OCI-LY1 (cell line): ENCODE data around the gene ZNF688.

ENCODE experiments used
- H2AFZ ChIP-seq: fragments of 200-600 bp; sonication (generic), shearing (Covaris generic); 2 replicates; pipeline ENCODE4 v1.6.0; 2014; ENCODE audit warnings: antibody characterized with exemption, mild to moderate bottlenecking, low read length
- H3F3A ChIP-seq: fragments of 200-600 bp; sonication (generic), shearing (Covaris generic); 2 replicates; pipeline ENCODE4 v1.6.0; 2014; ENCODE audit warnings: mild to moderate bottlenecking, antibody characterized with exemption, low read length, moderate library complexity; ENCODE audit not compliant: insufficient read depth
- H3K27ac ChIP-seq: fragments of 200-600 bp; sonication (generic); 2 replicates; pipeline ENCODE4 v1.5.1; 2014; ENCODE audit warnings: low read length, mixed run types, mild to moderate bottlenecking, low read depth; ENCODE audit not compliant: poor library complexity, severe bottlenecking
- H3K27me3 ChIP-seq: fragments of 200-600 bp; sonication (generic); 2 replicates; pipeline ENCODE4 v1.6.0; 2014; ENCODE audit warnings: antibody characterized with exemption, mild to moderate bottlenecking, low read length, moderate library complexity; ENCODE audit not compliant: insufficient read depth
- H3K36me3 ChIP-seq: fragments of 200-600 bp; sonication (generic); 2 replicates; pipeline ENCODE4 v1.6.1; 2014; ENCODE audit warnings: mild to moderate bottlenecking, antibody characterized with exemption, low read length, moderate library complexity, mixed read lengths; ENCODE audit not compliant: insufficient read depth
- H3K4me1 ChIP-seq: fragments of 200-600 bp; sonication (generic); 2 replicates; pipeline ENCODE4 v1.5.1; 2014; ENCODE audit warnings: mild to moderate bottlenecking, low read length, moderate library complexity; ENCODE audit not compliant: insufficient read depth, severe bottlenecking
- H3K4me2 ChIP-seq: fragments of 200-600 bp; sonication (generic), shearing (Covaris generic); 2 replicates; pipeline ENCODE4 v1.6.1; 2014; ENCODE audit warnings: low read length
- H3K4me3 ChIP-seq: fragments of 200-600 bp; sonication (generic); 2 replicates; pipeline ENCODE4 v1.5.1; 2014; ENCODE audit warnings: low read length, low read depth, mild to moderate bottlenecking, mixed read lengths; ENCODE audit not compliant: poor library complexity, severe bottlenecking
- H3K79me2 ChIP-seq: fragments of 200-600 bp; shearing (Covaris generic); 2 replicates; pipeline ENCODE4 v1.6.1; 2016; ENCODE audit warnings: mixed run types, low read length, mixed read lengths; ENCODE audit not compliant: insufficient read depth
- H3K9ac ChIP-seq: fragments of 200-600 bp; sonication (generic), shearing (Covaris generic); 2 replicates; pipeline ENCODE4 v1.6.1; 2014; ENCODE audit warnings: mild to moderate bottlenecking, low read length, mixed read lengths
- H3K9me2 ChIP-seq: fragments of 200-600 bp; sonication (generic), shearing (Covaris generic); 2 replicates; pipeline ENCODE4 v1.6.1; 2014; ENCODE audit warnings: low read depth, mild to moderate bottlenecking, low read length, mixed read lengths
- H3K9me3 ChIP-seq: fragments of 200-600 bp; shearing (Covaris generic); 2 replicates; pipeline ENCODE4 v1.6.1; 2014; ENCODE audit warnings: low read length, mixed read lengths
- H4K20me1 ChIP-seq: fragments of 200-600 bp; sonication (generic), shearing (Covaris generic); 2 replicates; pipeline ENCODE4 v1.6.0; 2016; ENCODE audit warnings: mild to moderate bottlenecking, low read length; ENCODE audit not compliant: insufficient read depth
- CTCF ChIP-seq: fragments of 200-600 bp; sonication (generic), shearing (Covaris generic); IDR thresholded peaks from 2 replicates; pipeline ENCODE4 v1.5.1; 2017; ENCODE audit warnings: mild to moderate bottlenecking, antibody characterized with exemption, low read length, moderate library complexity, mixed read lengths
- EZH2 ChIP-seq: fragments of 200-600 bp; sonication (generic), shearing (Covaris generic); IDR thresholded peaks from 2 replicates; pipeline ENCODE4 v1.8.0; 2017; ENCODE audit warnings: borderline replicate concordance, mixed run types, mild to moderate bottlenecking, antibody characterized with exemption, low read length, moderate library complexity, mixed read lengths

The ZNF688 gene

DNA sequence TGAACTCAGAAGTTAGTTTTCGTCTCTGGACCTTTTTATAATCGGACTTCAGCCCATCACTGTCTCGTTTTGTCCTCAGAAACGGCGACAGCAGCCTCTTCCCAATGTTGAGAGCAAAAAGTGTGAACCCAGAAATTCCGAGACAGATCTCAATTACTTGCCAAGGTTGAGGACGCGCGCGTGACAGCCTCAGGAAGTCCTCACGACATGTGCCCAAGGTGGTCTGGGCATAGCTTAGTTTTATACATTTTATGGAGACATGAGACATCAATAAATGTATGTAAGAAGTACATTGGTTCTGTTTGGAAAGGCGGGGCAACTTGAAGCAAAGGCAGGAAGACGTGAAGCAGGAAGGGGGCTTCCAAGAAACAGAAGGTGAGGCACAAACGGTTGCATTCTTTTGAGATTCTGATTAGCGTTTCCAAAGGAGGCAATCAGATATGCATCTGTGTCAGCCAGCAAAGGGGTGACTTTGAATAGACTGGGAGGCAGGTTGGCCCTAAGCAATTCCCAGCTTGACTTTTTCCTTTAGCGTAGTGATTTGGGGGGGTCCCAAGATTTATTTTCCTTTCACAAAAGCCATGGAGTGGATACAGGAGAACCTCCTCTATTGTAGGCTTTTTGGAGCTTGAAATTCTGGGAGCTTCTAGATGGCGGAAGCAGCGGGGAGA is 36.3 kb downstream of the ZNF688 start:
- Histone ChIP-seq H3K4me1 (peaks cover 31% of the 10 kb centered on the region), H3K27me3 (no peaks in the 10 kb centered on the region), H3K9ac (peak overlapping the region; percentile 94), H3F3A (0 out of 2 replicates have a peak, but pooled peaks cover 2% of the 10 kb centered on the region), H3K9me2 (no peaks in the 10 kb centered on the region), H2AFZ (no peak overlapping the region), H3K79me2 (no peaks in the 10 kb centered on the region), H3K4me3 (peak overlapping the region; percentile 73), H4K20me1 (no peaks in the 10 kb centered on the region), H3K9me3 (no peaks in the 10 kb centered on the region), H3K4me2 (peak overlapping the region; percentile 88), H3K36me3 (peaks cover 13% of the 10 kb centered on the region), H3K27ac (peak overlapping the region; percentile 83)
- TF ChIP-seq EZH2 (no peak), CTCF (no peak)

DNA sequence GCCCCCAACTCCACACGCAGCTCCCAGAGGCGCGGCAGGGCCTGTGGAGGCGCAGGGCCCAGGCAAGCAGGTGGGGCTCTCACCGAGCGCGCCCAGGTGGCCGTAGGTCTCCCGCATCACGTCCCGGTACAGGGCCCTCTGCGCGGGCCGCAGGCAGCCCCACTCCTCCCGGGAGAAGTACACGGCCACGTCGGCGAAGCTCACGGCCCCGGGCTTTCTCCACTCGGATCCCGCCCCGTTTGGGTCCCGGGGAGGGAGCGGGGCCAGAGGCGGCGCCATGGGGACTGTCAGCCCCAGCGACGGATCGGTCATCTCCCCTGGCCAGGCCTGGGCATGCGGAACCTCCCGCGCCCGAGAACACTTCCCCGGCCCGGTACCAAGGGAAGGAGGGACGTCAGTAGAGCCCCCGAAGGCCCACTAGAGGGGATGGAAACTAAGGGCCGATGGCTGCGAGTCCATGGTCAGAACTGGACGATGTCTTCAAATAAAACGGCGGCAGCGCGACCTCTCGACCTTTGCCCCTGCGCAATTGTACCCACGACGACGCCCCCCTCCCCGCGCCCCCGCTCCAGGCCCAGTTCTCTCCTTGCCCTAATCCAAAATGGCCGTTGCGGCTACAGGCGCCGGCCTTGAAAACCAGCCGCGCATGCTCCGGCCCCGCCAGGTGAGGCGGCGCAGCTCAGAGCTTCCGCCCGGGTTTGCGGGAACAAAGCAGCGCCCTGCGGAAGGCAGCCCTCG is 37.0 kb downstream of the ZNF688 start, which contains the start of gene ZNF747:
ZNF747 (minus strand) TSS at position 491 of the 738 bp plus-strand sequence; CDS start at position 312, 179 bp downstream.
- peak within 1 kb of the TSS; percentile 83 for H3K27ac ChIP-seq
- TF ChIP-seq CTCF: no peak
- TF ChIP-seq EZH2: no peak
- no peaks in the 10 kb centered on the region for H4K20me1 ChIP-seq
- no peaks in the 10 kb centered on the region for H3K27me3 ChIP-seq
- H3K9me2 ChIP-seq: no peaks in the 10 kb centered on the region
- no peaks in the 10 kb centered on the region for H3K79me2 ChIP-seq
- peak within 1 kb of the TSS; percentile 94 for H3K9ac ChIP-seq
- H3K36me3 ChIP-seq: peaks cover 13% of the 10 kb centered on the region
- no peak within 1 kb of the TSS for H2AFZ ChIP-seq
- peaks cover 32% of the 10 kb centered on the region for H3K4me1 ChIP-seq
- no peaks in the 10 kb centered on the region for H3K9me3 ChIP-seq
- peak within 1 kb of the TSS; percentile 88 for H3K4me2 ChIP-seq
- 0 out of 2 replicates have a peak, but pooled peaks cover 4% of the 10 kb centered on the region for H3F3A ChIP-seq
- H3K4me3 ChIP-seq: peak within 1 kb of the TSS; percentile 73

- H3K4me2 ChIP-seq: peak overlapping the region; percentile 88
- TF ChIP-seq EZH2: no peak
- no peak; the same call in 1 of the 2 replicates for TF ChIP-seq CTCF
- no peaks in the 10 kb centered on the region for H3K27me3 ChIP-seq
- H2AFZ ChIP-seq: no peak overlapping the region
- H3K4me3 ChIP-seq: peak overlapping the region; percentile 73
- H3K36me3 ChIP-seq: peaks cover 13% of the 10 kb centered on the region
- H3K27ac ChIP-seq: peak overlapping the region; percentile 83
- H3K9ac ChIP-seq: peak overlapping the region; percentile 94
- no peaks in the 10 kb centered on the region for H4K20me1 ChIP-seq
- no peaks in the 10 kb centered on the region for H3K9me3 ChIP-seq
- no peaks in the 10 kb centered on the region for H3K9me2 ChIP-seq
- no peaks in the 10 kb centered on the region for H3K79me2 ChIP-seq
- H3F3A ChIP-seq: 0 out of 2 replicates have a peak, but pooled peaks cover 4% of the 10 kb centered on the region
- H3K4me1 ChIP-seq: peaks cover 37% of the 10 kb centered on the region
Observed at GRCh38 chr16:30533748-30534367, 37.7 kb downstream of the ZNF688 start.
